ENCODE data around the gene NIPAL1. TPM values are rescaled to one million over a fixed set of nuclear protein-coding genes. Genes with fewer than 3 reads are reported as not detected.
A peak's percentile ranks its signal among the peaks of the same experiment; 100 is the strongest.

Gene NIPAL1
- total RNA-seq, 6 experiments from 2014 or later, result 0.22 to 1.3 (median 0.48) TPM

DNA sequence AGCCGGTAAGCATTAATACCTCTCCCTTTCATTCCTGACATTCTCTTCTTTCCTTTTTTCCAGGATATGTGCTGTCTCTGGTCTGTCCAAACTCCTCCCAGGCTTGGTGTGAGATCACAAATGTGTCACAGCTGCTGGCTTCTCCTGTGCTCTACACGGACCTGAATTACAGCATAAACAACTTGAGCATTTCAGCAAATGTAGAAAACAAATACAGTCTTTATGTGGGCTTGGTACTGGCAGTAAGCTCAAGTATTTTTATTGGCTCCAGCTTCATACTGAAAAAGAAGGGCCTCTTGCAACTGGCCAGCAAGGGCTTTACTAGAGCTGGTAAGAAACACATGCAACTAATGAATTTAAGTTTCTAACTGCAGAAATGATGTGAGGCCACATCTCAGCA, 8.4 kb downstream of the NIPAL1 start:
- no peak for TF ChIP-seq CTCF (IDR thresholded peaks at IDR 0.05)
- H3K9me3 Mint-ChIP-seq, result no peaks in the 10 kb centered on the region
- peaks cover 21% of the 10 kb centered on the region for H3K4me1 Mint-ChIP-seq (ENCODE audit: low read depth)
- no peaks in the 10 kb centered on the region for H3K36me3 Mint-ChIP-seq (ENCODE audit: low read depth)
- no peak overlapping the region for H3K27ac Mint-ChIP-seq
- peak; percentile 27 for DNase-seq
- peaks cover 9% of the 10 kb centered on the region for H3K27me3 Mint-ChIP-seq (ENCODE audit: insufficient read depth)
- H3K4me3 Mint-ChIP-seq, result no peak overlapping the region; the same call in 1 of the 2 replicates

DNA sequence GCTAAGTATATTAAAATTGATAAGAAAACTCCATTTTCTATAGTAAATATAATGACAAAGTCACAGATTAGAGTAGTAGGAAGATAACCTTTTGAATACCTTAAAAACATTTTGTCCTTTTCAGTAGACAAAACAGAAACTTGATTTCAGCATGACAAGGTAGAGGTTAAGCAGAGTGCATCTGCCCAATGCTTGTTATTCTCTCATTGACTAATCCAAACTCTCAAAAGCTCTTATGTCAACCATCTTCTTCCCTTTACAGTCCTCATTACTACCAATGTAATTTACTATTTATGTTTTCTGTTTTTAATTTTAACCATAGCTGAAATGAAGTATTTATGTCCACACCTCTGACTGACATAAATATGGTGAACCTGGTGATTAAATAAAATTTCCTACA, 11.1 kb downstream of the NIPAL1 start:
- Mint-ChIP-seq H3K9me3 (no peaks in the 10 kb centered on the region), H3K36me3 (ENCODE audit: low read depth) (no peaks in the 10 kb centered on the region), H3K27ac (no peak overlapping the region), H3K27me3 (ENCODE audit: insufficient read depth) (peaks cover 9% of the 10 kb centered on the region), H3K4me1 (ENCODE audit: low read depth) (peaks cover 26% of the 10 kb centered on the region), H3K4me3 (no peak overlapping the region)
- DNase-seq, result no peak
- TF ChIP-seq CTCF (IDR thresholded peaks at IDR 0.05), result no peak

DNA sequence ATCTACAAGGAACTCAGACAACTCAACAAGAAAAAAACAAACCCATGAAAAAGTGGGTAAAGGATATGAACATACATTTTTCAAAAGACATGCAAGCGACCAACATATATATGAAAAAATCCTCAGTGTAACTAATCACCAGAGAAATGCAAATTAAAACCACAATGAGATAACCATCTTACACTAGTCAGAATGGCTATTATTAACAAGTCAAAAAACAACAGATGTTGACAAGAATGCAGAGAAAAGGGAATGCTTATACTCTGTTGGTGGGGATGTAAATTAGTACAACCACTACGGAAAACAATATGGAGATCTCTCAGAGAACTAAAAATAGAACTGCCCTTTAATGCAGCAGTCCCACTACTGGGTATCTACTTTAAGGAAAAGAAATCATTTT, 12.1 kb downstream of the NIPAL1 start:
- H3K27ac Mint-ChIP-seq, result no peak overlapping the region; the same call in 1 of the 2 replicates
- peaks cover 26% of the 10 kb centered on the region for H3K4me1 Mint-ChIP-seq (ENCODE audit: low read depth)
- H3K4me3 Mint-ChIP-seq, result no peak overlapping the region
- H3K36me3 Mint-ChIP-seq (ENCODE audit: low read depth), result no peaks in the 10 kb centered on the region
- H3K9me3 Mint-ChIP-seq, result no peaks in the 10 kb centered on the region
- no peak for DNase-seq
- peaks cover 9% of the 10 kb centered on the region for H3K27me3 Mint-ChIP-seq (ENCODE audit: insufficient read depth)
- TF ChIP-seq CTCF (IDR thresholded peaks at IDR 0.05), result no peak

GRCh38 chr4:48030470-48030869, 13.9 kb downstream of the NIPAL1 start:
- Mint-ChIP-seq H3K4me3 (no peak overlapping the region), H3K27me3 (ENCODE audit: insufficient read depth) (peaks cover 5% of the 10 kb centered on the region), H3K27ac (no peak overlapping the region), H3K36me3 (ENCODE audit: low read depth) (no peaks in the 10 kb centered on the region), H3K4me1 (ENCODE audit: low read depth) (peaks cover 16% of the 10 kb centered on the region), H3K9me3 (no peaks in the 10 kb centered on the region)
- TF ChIP-seq CTCF (IDR thresholded peaks at IDR 0.05), result no peak
- no peak for DNase-seq

- Mint-ChIP-seq H3K9me3 (no peaks in the 10 kb centered on the region), H3K36me3 (ENCODE audit: low read depth) (no peaks in the 10 kb centered on the region), H3K27ac (no peak overlapping the region), H3K27me3 (ENCODE audit: insufficient read depth) (peaks cover 5% of the 10 kb centered on the region), H3K4me1 (ENCODE audit: low read depth) (peaks cover 16% of the 10 kb centered on the region), H3K4me3 (no peak overlapping the region)
- DNase-seq, result no peak
- TF ChIP-seq CTCF (IDR thresholded peaks at IDR 0.05), result no peak
These were observed 15.4 kb downstream of the NIPAL1 start for GRCh38 chr4:48031802-48032525.

All from HFFc6 (cell line).